Middle frontal gyrus (tissue), 1 donor: Measurements from ENCODE around the gene NACA2.

ENCODE experiments used
- DNase-seq: peaks from one replicate; pipeline ENCODE4 v3.0.0-alpha.2; 2015; ENCODE audit warnings: low spot score; ENCODE audit errors: extremely low spot score

NACA2 gene

DNA sequence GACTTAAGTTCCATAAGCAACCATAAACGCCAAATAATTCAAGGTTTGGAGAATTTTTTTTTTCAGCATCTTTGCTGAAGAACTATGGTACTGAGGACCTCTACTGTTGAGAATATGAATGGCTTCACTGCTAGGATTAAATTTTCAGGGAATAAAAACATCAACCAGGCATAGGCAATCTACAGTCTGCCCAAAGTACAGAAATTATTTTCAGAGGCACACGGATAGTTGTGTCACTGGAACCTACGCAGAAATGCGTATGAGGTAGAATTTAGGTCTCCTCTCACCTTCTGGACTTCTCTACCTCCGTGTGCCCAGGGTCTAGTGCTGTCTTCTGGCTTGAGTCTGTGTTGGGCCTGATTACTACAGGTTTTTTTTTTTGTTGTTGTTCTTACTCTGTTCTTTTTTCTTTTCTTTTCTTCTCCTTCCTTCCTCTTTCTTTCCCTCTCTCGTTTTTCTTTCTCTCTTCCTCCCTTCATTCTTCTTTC lies 39.7 kb downstream of the NACA2 start:
- DNase-seq: no peak

GRCh38 chr17:61547113-61547512 lies 43.9 kb downstream of the NACA2 start:
- no peak for DNase-seq

- no peak for DNase-seq
Observed at GRCh38 chr17:61545335-61545938, 45.6 kb downstream of the NACA2 start.

DNA sequence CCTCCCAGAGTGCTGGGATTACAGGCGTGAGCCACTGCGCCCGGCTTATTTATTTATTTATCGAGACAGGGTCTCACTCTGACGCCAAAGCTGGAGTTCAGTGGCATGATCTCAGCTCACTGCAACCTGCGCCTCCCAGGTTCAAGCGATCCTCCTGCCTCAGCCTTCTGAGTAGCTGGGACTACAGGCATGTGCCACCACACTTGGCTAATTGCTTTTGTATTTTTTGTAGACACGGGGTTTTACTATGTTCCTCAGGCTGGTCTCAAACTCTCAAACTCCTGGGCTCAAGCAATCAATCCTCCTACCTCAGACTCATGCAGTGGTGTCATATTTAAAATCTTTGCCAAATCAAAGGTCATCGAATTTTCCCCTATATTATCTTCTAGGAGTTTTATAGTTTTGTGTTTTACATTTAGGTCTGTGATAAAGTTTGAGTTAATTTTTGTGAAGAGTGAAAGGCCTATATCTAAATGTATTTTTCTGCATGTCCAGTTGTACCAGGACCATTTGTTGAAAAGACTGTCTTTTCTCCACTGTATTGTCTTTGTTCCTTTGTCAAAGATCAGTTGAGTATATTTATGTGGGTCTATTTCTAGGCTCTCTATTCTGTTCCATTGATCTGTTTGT lies 47.1 kb downstream of the NACA2 start:
- DNase-seq: no peak

DNA sequence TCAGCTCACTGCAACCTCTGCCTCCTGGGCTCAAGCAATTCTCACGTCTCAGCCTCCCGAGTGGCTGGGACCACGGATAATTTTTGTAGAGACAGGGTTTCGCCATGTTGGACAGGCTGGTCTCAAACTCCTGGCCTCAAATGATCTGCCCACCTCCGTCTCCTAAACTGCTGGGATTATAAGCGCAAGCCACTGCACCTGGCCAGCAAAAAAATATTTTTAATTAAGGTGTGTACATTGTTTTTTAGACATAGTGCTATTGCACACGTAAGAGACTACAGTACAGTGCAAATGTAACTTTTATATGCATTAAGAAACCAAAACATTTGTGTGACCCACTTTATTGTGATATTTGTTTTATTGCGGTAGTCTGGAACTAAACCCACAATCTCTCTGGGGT lies 49.0 kb downstream of the NACA2 start:
- no peak for DNase-seq

- DNase-seq: no peak
Observed at GRCh38 chr17:61540874-61541273, 50.1 kb downstream of the NACA2 start.
